IPS-NIHi7 (cell line): Measurements from ENCODE around the gene TTYH2.
"Not testable (repeated sequence)": the region's sequence is repeated elsewhere in the genome, so short reads cannot be mapped to it uniquely, and the experiment has no call there.

Experiments used
- DNase-seq: peaks from one replicate; pipeline ENCODE4 v3.0.0; 2012; ENCODE audit warnings: mixed read lengths; ENCODE audit errors: extremely low spot score

TTYH2 gene

DNA sequence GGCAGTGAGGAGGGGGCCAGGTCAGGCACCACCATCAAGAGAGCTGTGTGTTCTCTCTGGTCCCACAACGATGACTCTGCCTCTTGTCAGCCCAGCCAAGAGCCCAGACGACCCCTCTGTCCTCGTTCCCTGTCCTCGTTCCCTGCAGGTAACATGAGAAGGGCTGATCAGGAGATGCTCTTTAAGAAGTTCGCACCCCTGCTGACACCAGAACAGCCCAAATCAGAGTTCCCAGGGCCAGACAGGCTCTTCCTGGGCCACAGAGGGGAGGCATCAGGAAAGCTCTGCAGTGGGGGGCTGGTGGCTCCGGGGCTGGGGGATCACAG lies 47.1 kb downstream of the TTYH2 start:
- peak; percentile 79 for DNase-seq

DNA sequence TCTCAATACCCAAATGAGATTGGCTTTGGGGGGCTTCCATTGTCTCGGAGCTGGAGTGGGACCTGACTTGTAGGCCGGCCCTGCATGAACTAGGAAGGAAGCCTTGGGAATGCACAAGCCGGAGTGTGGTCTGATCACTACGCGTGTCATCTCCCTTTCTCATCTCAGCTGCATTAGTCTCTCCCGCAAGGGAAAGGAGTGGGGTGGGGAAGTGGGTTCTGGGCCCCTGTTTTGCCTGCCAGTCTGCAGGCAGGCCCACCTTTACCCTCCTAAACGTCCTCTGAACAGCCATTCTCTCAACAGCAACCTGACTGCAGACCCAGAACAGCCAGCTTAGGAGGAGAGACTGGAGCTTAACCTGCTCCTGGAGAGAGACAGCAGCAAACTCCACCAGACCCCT lies 49.2 kb downstream of the TTYH2 start:
- DNase-seq, result no peak

DNA sequence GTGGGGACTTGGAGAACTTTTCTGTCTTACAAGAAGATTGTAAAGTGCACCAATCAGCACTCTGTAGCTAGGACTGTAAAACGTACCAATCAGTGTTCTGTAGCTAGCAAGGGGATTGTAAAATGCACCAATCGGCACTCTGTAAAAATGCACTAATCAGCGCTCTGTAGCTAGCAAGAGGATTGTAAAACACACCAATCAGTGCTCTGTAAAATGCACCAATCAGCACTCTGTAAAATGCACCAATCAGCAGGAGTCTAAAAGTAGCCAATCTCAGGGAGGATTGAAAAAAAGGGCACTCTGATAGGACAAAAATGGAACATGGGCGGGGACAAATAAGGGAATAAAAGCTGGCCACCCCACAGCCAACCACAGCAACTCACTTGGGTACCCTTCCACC lies 53.7 kb downstream of the TTYH2 start:
- DNase-seq, result not testable (repeated sequence)

DNA sequence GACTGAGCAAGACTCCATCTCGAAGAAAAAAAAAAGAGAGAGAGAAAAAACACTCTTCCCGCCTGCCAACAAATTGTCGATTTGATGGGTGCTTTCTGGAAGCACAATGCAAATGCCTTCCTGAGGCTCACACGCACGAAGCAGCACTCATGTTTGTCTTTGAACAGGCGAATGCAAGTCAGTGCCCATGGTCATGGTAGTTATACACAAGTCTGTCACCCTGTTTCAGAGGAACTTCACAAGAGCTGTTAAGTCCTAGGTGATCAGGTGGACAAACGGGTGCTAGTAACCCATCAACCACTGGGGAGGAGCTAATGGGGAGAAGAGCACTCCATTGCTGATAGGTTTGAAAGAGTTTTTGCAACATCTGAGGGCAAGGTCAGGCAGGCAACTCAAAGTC lies 54.2 kb downstream of the TTYH2 start:
- DNase-seq, result no peak

DNA sequence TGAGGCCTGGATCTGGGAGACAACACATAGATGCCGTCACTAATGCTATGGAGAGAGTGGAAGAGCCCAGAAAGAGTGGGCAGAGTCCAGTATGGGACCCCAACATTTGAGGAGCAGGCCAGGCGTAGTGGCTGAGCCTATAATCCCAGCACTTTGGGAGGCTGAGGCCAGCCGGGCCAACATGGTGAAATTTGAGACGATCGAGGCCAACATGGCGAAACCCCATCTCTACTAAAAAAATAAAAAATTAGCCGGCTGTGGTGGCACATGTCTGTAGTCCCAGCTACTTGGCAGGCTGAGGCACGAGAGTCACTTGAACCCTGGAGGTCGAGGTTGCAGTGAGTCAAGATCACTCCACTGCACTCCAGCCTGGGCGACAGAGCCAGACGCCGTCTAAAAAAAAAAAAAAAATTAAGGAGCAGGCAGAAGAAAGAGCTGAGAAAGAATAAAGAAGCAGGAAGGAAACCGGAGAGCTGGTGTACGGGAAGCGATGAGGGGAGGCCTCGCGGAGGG lies 54.7 kb downstream of the TTYH2 start:
- no peak for DNase-seq

DNA sequence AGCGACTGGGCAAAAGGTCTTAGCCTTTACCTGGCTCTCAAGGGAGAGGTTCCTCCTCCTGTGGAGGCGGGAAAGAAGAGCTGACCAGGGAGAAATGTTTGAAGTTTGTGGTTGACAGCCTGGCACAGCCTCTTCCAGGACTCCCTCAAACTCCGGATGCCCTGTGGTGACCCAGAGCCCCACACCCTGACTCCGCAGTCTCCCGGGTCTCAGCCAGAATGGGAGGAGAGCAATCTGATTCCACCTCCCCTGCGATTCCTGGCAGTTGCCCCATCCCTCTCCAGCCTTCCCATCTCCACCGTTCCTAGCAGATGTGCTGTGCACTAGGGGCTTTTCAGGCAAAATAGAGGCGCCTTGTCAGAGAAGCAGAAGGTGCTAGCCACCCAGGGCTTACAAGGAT lies 55.2 kb downstream of the TTYH2 start:
- no peak for DNase-seq

DNA sequence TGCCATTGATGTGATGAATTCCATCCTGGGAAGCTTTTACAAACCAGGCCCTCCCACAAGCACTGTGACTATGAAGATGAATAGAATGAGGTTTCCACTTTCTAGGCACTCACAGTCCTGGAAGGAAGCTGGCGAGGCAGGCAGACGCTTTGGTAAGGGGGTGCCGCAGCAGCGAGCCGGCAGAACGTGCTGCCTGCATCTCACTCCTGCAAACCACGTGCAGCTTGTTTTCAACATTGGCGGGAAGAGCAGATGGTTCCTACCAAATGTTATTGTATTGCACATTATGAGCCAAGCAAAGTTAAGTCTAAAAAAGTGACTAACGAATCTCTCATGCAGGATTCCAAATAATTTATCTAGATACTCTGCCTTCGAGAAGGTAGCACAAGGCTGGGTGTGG lies 57.0 kb downstream of the TTYH2 start:
- DNase-seq, result no peak

DNA sequence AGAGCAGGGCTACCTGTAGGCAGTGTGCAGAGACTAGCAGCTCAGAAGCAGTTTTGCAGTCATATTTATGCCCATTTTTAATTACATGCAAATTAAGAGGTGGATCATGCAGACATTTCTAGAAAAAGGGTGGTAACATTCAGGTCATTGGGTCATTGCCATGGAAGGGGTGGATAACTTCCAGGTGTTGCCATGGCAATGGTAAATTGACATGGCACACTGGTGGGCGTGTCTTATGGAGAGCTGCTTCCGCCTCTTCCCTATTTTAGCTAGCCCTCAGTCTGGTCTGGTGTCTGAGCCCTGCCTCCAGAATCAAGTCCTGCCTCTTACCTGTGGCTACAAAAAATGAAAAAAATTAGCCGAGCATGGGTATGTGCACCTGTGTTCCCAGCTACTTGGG lies 57.9 kb downstream of the TTYH2 start:
- DNase-seq, result no peak

DNA sequence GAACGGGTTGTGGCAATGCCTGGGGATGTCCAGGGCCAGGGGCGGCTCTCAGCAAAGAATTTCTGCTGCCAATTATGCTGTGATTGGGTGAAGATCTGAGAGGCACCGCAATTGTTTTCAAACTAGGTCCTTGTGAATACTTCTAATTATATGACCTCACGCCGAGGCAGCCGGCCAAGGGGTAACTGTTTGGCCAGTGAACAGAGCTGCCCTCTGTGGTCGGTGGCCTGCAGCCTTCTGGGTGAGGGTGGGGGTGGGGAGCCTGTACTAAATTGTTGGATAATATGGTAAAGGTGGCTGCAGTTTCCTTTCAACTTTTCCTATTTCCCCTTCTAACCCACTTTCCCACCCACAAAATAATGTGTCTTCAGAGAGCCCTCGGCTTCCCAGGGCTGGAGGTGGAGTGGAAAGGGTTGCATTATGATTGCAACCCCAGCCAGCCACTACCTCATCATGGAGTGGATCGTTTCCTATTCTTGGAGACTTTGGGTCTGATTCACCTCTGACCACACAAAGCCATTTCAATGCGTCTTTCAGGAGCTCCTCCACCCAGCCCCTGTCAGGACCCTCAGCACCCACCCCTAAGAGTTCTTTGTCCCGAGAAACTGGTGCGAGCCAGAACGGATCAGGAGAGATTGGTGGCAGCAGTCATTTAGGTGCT lies 58.7 kb downstream of the TTYH2 start:
- DNase-seq, result no peak

DNA sequence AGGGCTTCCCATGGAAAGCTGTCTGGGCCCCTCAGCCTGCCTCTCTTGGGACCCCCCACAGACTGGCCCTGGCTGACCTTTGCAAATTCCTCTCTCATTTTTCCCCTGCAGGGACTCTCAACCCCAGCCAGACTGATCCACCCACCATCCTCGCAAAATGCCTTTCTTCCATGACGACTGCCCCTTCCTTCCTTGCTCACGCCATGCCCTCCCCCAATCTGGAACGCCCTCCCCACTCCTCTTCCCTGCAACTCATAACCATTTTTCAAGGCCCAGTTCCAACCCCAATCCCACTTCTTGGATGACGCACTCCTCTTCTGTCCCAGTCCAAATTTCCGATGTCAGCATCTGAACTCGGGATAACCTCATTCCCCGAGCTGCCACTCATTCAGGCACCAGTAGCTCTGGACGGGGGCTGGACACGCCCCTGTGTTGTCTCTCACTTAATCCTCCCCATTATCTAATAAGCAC lies 59.4 kb downstream of the TTYH2 start:
- no peak for DNase-seq

DNA sequence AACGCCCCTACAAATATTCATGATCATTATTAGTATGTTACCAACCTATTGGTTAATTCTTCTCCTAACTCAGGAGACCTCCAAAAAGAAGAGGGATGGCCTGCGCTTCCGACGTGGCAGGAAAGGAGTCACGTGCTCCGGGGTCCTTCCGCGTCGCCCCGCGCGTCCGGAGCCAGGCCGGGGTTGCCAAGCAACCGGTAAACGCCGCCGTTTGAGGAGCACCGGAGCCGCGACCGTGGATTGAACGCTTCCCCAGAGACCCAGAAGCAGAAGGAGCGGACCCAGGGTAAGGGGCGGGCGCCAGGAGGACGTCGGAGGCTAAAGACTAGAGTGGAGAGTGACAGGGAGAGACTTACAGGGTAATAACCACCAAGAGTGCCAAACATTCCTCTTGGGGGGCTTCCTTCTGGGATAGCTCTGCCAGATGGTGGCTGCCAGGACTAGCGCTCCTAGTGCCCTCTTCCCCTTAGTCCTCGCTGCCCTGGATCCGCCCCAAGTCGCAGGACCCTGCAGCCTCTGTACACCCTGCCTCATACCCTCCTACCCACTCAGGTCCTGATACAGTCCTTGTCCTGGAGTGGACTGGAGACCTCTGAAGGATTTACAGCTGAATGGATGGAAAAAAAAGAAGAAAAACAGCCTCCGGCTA lies 60.8 kb downstream of the TTYH2 start, which contains the start of gene DNAI2:
Gene DNAI2 (plus strand): TSS at position 175 of the 649 bp plus-strand sequence. CDS start 7,584 bp downstream, outside the sequence.
- peak; percentile 71 for DNase-seq

DNA sequence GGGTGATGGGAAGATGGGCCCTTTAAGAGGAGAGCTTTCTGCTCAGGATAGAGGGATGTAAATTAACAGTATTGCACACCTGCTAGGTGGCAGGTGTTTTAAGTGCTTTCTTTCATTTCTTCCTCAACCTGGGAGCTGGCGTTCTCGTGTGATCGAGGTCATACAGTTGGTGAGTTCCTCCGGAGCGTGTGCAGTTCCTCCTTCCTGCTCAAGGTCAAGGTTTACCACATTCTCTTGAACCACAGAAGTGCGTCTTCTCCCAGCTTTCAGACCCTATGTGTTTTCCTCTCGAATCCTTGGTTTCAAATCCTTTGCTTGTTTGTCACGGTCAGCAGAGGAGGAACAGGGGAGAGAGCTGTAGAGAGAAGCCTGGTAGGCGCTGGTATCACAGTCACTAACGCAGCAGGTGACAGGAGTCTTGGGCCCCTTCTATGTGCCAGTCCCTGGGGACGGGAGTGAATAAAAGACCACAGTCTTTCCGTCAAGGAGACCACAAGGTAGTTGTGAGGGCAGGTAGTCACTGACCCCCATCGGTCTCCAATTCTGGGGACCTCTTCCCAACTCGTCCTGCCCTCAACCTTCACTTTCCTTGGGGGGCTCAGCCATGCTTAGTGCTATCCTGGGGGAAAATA lies 61.5 kb downstream of the TTYH2 start:
- DNase-seq, result no peak

DNA sequence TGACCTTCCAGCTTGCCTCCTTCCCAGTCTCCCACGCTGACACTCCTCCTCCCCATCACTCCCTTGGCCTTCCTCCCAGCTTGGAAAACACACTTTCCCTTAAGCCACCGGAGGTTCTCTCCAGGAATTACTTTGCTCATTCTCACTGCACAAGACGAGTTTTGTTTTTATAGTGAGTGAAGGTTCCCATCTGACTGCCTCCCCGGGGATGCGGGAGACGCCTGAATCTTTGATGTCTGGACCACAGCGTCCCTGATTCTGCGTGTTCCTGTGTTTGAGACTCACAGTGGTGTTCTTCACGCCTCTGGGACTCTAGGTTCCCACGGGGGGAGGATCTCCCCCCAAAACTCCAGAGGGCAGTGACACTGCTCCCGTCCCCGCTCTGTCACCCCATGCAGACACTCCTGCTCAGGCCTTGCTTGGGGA lies 62.7 kb downstream of the TTYH2 start:
- DNase-seq, result no peak

DNA sequence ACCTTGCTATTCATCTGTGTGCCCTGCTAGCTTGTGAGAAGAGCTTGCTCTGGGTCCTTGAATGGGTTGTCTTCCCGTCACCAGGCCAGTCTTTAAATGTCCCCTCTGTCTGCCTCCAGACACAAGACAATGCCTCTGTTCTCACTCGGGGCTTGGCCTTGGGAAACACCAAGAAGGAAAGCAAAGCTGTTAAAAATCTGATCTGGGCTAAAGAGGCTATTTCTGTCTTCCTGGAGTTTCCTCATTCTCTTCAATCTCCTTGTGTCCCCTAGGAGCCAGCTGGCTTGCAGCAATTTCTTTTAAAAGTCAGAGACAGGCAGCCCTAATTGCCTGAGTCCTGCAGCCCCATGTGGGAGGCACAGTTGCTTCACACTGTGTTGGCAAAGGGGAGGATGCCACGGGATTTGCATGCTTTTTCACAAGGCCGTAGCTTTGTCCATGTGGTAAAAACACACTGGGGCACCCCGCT lies 63.2 kb downstream of the TTYH2 start:
- DNase-seq, result no peak

DNA sequence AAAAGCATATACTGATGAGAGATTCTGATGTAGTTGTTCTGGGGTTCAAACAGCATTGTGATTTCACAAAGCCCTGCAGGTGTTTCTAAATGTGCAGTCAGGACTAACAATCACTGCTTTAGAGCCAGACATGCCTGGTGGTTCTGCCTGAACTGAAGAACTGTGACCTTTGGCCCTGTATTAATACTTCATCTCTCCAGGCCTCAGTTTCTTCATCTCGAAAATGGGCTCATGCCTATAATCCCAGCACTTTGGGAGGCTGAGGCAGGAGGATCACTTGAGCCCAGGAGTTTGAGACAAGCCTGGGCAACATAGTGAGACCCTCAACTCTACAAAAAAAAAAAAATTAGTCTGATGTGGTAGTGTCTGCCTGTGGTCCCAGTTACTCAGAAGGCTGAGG lies 64.6 kb downstream of the TTYH2 start:
- no peak for DNase-seq

DNA sequence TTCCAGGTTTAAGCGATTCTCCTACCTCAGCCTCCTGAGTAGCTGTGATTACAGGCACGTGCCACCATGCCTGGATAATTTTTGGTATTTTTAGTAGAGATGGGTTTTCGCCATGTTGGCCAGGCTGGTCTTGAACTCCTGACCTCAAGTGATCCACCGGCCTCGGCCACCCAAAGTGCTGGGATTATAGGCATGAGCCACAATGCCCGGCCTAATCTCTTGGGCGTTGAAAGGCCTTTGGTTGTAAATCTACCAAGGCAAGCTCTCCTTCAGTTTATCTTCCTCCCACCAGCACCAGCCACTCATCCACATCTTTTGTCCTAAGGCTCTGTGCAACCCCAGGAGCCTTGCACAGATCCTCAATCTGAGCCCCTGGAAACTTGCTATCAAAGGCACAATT lies 66.2 kb downstream of the TTYH2 start:
- not testable (repeated sequence) for DNase-seq

DNA sequence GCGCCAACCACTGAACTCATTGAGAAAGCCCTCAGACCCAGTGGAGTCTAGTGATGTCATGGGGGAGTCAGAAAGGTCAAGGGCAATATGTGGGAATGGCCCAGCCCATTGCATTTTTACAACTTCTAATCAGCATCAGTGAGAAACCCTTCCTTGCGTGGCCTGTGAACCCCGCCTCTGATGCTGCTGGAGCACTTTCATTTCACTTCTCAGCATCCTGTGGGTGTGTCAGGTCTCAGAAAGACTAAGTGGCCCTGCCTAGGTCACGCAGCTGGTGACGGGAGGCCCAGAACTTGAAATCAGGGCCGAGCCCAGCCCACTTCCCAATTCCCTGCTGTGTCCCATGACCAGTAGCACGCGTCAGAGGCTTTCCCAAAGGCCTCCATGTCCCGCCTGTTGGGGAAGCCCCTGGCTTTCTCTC lies 66.7 kb downstream of the TTYH2 start:
- no peak for DNase-seq

DNA sequence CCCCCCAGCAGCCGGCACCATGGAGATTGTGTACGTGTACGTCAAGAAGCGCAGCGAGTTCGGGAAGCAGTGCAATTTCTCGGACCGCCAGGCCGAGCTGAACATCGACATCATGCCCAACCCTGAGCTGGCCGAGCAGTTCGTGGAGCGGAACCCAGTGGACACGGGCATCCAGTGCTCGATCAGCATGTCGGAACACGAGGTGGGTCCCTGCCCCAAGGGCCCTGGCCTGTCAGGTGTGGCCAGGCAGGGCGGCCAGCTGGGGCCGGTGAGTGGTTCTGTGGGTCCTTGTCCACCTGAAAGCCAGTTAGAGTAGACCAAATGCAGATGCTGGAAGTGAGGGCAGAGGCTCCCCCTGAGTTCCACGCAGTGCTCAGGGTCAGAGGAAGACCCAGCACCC lies 68.4 kb downstream of the TTYH2 start:
- no peak for DNase-seq

DNA sequence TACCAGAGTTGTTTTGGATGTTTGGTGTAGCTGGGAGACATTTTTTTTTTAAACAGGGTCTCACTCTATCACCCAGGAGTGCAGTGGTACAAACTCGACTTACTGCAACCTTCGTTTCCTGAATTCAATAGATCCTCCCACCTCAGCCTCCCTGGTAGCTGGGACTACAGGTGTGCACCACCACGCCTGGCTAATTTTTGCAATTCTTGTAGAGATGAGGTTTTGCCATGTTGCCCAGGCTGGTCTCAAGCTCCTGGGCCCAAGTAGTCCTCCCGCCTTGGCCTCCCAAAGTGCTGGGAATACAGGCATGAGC lies 68.9 kb downstream of the TTYH2 start:
- not testable (repeated sequence) for DNase-seq

DNA sequence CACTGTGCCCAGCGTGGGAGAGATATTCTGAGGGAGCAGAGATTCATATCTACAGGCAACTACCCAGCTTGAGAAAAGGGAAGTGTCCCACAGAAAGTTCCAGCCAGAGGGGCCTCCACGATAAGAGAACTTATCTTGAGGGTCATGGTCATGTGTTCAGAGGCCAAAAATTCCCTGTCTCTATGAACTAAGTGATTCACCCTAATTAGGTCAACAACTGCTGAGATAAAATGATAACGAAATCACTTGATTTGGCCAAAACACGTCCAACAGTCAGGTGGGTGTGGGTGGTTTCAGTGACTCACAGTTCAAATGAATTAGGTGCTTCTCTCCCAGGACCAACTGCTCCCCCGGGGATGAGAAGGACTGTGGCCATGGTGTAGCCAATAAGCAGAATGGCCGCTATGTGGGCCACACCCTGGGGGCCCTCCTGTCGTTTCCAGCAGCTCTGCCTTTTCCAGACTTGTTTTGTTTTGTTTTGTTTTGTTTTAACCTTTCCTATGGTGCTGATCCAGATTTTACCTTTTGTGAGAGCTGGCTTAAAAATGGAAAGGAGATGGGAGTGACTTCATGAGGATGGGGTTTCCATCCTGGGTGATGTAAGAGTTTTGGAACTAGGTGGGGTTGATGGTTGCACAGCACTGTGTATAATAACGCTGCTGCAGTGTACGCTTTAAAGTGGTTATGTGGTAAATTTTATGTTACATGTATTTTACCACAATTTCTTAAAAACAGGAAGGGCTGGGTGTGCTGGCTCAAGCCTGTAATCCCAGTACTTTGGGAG lies 69.4 kb downstream of the TTYH2 start:
- no peak for DNase-seq

DNA sequence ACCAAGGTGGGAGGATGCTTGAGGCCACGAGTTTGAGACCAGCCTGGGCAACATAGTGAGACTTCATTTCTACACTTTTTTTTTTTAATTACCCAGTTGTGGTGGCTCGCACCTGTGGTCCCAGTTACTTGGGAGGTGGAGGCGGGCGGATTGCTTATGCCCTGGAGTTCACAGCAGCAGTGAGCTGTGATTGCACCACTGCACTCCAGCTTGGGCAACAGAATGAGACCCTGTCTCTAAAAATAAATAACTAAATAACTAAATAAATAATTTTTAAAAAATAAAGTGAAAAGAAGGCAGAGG lies 70.0 kb downstream of the TTYH2 start:
- DNase-seq, result no peak

DNA sequence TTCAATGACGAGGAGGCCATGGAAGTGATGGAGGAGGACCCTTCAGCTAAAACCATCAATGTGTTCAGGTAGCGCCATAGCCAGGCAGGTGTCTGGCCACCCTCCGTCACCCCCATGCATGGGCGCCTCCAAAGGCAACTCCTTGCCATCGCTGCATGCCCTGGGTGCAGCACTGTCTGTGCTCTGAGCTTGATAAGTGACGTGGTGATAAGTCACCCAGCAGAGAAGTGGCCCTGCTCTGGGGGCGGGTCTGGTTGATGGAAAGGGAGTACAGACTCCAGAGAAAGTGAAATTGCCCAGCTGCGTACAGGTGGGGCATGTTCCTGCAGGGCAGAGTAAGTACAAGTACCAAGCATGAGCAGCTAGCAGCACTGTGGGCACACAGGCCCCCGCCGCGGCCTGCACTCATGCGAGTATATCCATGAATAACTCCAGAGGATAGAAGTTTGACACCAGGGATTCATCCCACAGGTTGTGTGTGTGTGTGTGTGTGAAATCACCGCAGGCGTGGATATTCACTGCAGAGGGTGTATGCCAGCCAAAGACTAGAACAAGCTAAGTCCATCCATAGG lies 73.7 kb downstream of the TTYH2 start:
- DNase-seq, result no peak
